HepG2 (cell line): ENCODE measurements around the gene LRRC73. TPM values are rescaled to one million over a fixed set of nuclear protein-coding genes. Genes with fewer than 3 reads are reported as not detected.
A peak's percentile ranks its signal among the peaks of the same experiment; 100 is the strongest.

Experiments
- ASH2L ChIP-seq: fragments of 300-600, 200-600 bp; sonication (generic); IDR thresholded peaks from 2 replicates; pipeline ENCODE4 v1.7.0; 2017; ENCODE audit warnings: low read depth, mild to moderate bottlenecking, moderate library complexity, mixed read lengths, low read length; ENCODE audit not compliant: insufficient read length
- ATM ChIP-seq: fragments of 450-650 bp; IDR thresholded peaks from 2 replicates; pipeline ENCODE4 v1.7.1; 2017; ENCODE audit warnings: mild to moderate bottlenecking, borderline replicate concordance
- CEBPZ ChIP-seq: IDR thresholded peaks from 2 replicates; pipeline ENCODE4 v1.6.1; 2012; ENCODE audit warnings: low read length, improper control_type of control experiment
- ERF ChIP-seq: IDR thresholded peaks from 2 replicates; pipeline ENCODE4 v1.6.1; 2018; ENCODE audit warnings: missing biosample characterization, missing genetic modification reagents
- ESRRA ChIP-seq: sonication (generic); formaldehyde crosslinking; IDR thresholded peaks from 2 replicates; pipeline ENCODE4 v1.5.1; 2020; ENCODE audit warnings: mild to moderate bottlenecking, low read depth, missing genetic modification reagents
- GATAD1 ChIP-seq: IDR thresholded peaks from 2 replicates; pipeline ENCODE4 v1.6.1; 2016; ENCODE audit warnings: missing genetic modification reagents, missing compliant biosample characterization
- GLI4 ChIP-seq: sonication (generic); formaldehyde crosslinking; IDR thresholded peaks from 2 replicates; pipeline ENCODE4 v1.5.1; 2020; ENCODE audit warnings: missing genetic modification reagents, mild to moderate bottlenecking, moderate library complexity, borderline replicate concordance
- GRHL1 ChIP-seq: sonication (generic); formaldehyde crosslinking; conservative IDR thresholded peaks from 2 replicates; pipeline ENCODE4 v1.8.0; 2022; ENCODE audit warnings: missing genetic modification reagents
- NCOA2 ChIP-seq: sonication (generic); formaldehyde crosslinking; IDR thresholded peaks from 2 replicates; pipeline ENCODE4 v1.8.0; 2022; ENCODE audit warnings: inconsistent platforms
- PRDM10 ChIP-seq: sonication (generic); formaldehyde crosslinking; IDR thresholded peaks from 2 replicates; pipeline ENCODE4 v1.4.0; 2020; ENCODE audit warnings: low read depth, missing genetic modification reagents
- SALL1 ChIP-seq: sonication (generic); formaldehyde crosslinking; IDR thresholded peaks from 2 replicates; pipeline ENCODE4 v1.8.0; 2022; ENCODE audit warnings: mild to moderate bottlenecking, missing genetic modification reagents
- SOX5 ChIP-seq: IDR thresholded peaks from 2 replicates; pipeline ENCODE4 v1.6.1; 2016; ENCODE audit warnings: borderline replicate concordance
- U2AF1 ChIP-seq: fragments of 200-400 bp; formaldehyde crosslinking; optimal IDR thresholded peaks from 2 replicates; pipeline ENCODE3; 2017; ENCODE audit warnings: mild to moderate bottlenecking, low read depth, low read length
- ZBTB20 ChIP-seq: sonication (generic); formaldehyde crosslinking; IDR thresholded peaks from 2 replicates; pipeline ENCODE4 v1.8.1; 2023; ENCODE audit warnings: missing genetic modification reagents, low read depth, mild to moderate bottlenecking, borderline replicate concordance
- ZFYVE20 ChIP-seq: sonication (generic); formaldehyde crosslinking; IDR thresholded peaks from 2 replicates; pipeline ENCODE4 v1.8.0; 2023; ENCODE audit warnings: low read depth, mild to moderate bottlenecking, moderate library complexity, missing genetic modification reagents, borderline replicate concordance
- ZNF12 ChIP-seq: sonication (generic); formaldehyde crosslinking; IDR thresholded peaks from 2 replicates; pipeline ENCODE4 v1.5.0; 2020; ENCODE audit warnings: missing genetic modification reagents
- ZNF530 ChIP-seq: sonication (generic); formaldehyde crosslinking; IDR thresholded peaks from 2 replicates; pipeline ENCODE4 v1.5.0; 2020; ENCODE audit warnings: low read depth, mild to moderate bottlenecking, missing genetic modification reagents
- ZNF577 ChIP-seq: sonication (generic); formaldehyde crosslinking; IDR thresholded peaks from 2 replicates; pipeline ENCODE4 v1.4.0; 2020; ENCODE audit warnings: mild to moderate bottlenecking, low read depth, missing genetic modification reagents, borderline replicate concordance
- ZNF772 ChIP-seq: sonication (generic); formaldehyde crosslinking; IDR thresholded peaks from 2 replicates; pipeline ENCODE4 v1.5.0; 2020; ENCODE audit warnings: mild to moderate bottlenecking, missing genetic modification reagents
- ZNF839 ChIP-seq: sonication (generic); formaldehyde crosslinking; IDR thresholded peaks from 2 replicates; pipeline ENCODE4 v1.4.0; 2020; ENCODE audit warnings: missing genetic modification reagents, mild to moderate bottlenecking, borderline replicate concordance
- ZSCAN25 ChIP-seq: sonication (generic); formaldehyde crosslinking; IDR thresholded peaks from 2 replicates; pipeline ENCODE4 v1.8.0; 2022; ENCODE audit warnings: mild to moderate bottlenecking, missing genetic modification reagents
- polyA plus RNA-seq, 8 experiments: library from polyadenylated mRNA; depleted of rRNA in 3 of 8; stranded (reverse) in 7 of 8; unstranded in 1 of 8; fragments of >200 nt; fragmentation: Illumina TruSeq in 4 of 8; extraction: Trizol in 4 of 8; gene quantifications; 2 replicates each; pipeline versions ENCODE4 v1.2.1 to v1.2.3, GENCODE V29; 2011 to 2016; ENCODE audit warnings: low read depth in 4 of 8, missing spikeins in 1 of 8, mixed read lengths in 1 of 8; ENCODE audit not compliant: insufficient read depth in 1 of 8
- total RNA-seq, 5 experiments: library from RNA; depleted of rRNA; stranded (reverse); fragments of >200 nt; fragmentation: Illumina TruSeq; extraction: Trizol; gene quantifications; 2 replicates each; pipeline ENCODE4 v1.2.3, GENCODE V29; 2016; ENCODE audit warnings: low read depth in 1 of 5

Gene LRRC73
- total and polyA plus RNA-seq, 2 of the 13 experiments (the other 11 are each of a cell fraction or from before 2014, with no cell fraction given) = 0.11 to 0.12 TPM

GRCh38 chr6:43488667-43489276 lies 21.4 kb downstream of the LRRC73 start (continued):
- TF ChIP-seq PRDM10 = 0 out of 2 replicates have a peak, but pooled peaks have one; percentile 49
- peak; percentile 2 for TF ChIP-seq ASH2L
- TF ChIP-seq ATM = no peak
- peak; percentile 51; the same call in 1 of the 2 replicates for TF ChIP-seq ZBTB20 (CRISPR knock-in tag)
- TF ChIP-seq ZNF577 (CRISPR knock-in tag) = no peak
- no peak for TF ChIP-seq ZNF839 (CRISPR knock-in tag)
- TF ChIP-seq ZSCAN25 (CRISPR knock-in tag) = 0 out of 2 replicates have a peak, but pooled peaks have one; percentile 40
- no peak for TF ChIP-seq GRHL1
- no peak for TF ChIP-seq CEBPZ
- TF ChIP-seq GATAD1 (CRISPR knock-in tag) = peak; percentile 14; the same call in 1 of the 2 replicates
- no peak for TF ChIP-seq ZNF12 (CRISPR knock-in tag)
- peak; percentile 90 for TF ChIP-seq ESRRA (CRISPR knock-in tag)
- TF ChIP-seq U2AF1 = peak; percentile 57
- no peak for TF ChIP-seq ZNF530 (CRISPR knock-in tag)
- TF ChIP-seq ZNF772 = peak; percentile 36; the same call in 1 of the 2 replicates
- peak; percentile 17; the same call in 1 of the 2 replicates for TF ChIP-seq GLI4 (CRISPR knock-in tag)
- TF ChIP-seq SOX5 = peak; percentile 67; the same call in 1 of the 2 replicates
- peak; percentile 57; the same call in 1 of the 2 replicates for TF ChIP-seq NCOA2 (CRISPR knock-in tag)
- peak; percentile 78 for TF ChIP-seq SALL1
- peak; percentile 82 for TF ChIP-seq ERF (CRISPR knock-in tag)
- TF ChIP-seq ZFYVE20 (CRISPR knock-in tag) = no peak
